Measurements from ENCODE around the gene KLB.

GRCh38 chr4:39472396-39472795 lies 65.7 kb downstream of the KLB start:
- TF ChIP-seq CTCF (IDR thresholded peaks at IDR 0.05) (no peak), POLR2A (IDR thresholded peaks at IDR 0.05; ENCODE audit: low read depth) (no peak)
